Renal cortex interstitium (tissue), 11 donors: ENCODE data around the gene NSUN6. TPM values are rescaled to one million over a fixed set of nuclear protein-coding genes. Genes with fewer than 3 reads are reported as not detected.
"Not testable (repeated sequence)": the region's sequence is repeated elsewhere in the genome, so short reads cannot be mapped to it uniquely, and the experiment has no call there.

Source experiments
- DNase-seq, 11 donors: peaks; one replicate each; pipeline ENCODE4 v3.0.0-alpha.2; 2013; ENCODE audit warnings: low read depth in 9 of 11, low spot score in 4 of 11; ENCODE audit errors: extremely low read depth in 1 of 11
- polyA plus RNA-seq, 3 donors: library from polyadenylated mRNA; unstranded; fragments of 120-200 nt; gene quantifications; one replicate each; pipeline ENCODE4 v1.2.1, GENCODE V29; 2013; ENCODE audit not compliant: insufficient read length in 3 of 3

Gene NSUN6
- polyA plus RNA-seq, 3 donors = 21.5 to 41.0 (median 27.4) TPM

DNA sequence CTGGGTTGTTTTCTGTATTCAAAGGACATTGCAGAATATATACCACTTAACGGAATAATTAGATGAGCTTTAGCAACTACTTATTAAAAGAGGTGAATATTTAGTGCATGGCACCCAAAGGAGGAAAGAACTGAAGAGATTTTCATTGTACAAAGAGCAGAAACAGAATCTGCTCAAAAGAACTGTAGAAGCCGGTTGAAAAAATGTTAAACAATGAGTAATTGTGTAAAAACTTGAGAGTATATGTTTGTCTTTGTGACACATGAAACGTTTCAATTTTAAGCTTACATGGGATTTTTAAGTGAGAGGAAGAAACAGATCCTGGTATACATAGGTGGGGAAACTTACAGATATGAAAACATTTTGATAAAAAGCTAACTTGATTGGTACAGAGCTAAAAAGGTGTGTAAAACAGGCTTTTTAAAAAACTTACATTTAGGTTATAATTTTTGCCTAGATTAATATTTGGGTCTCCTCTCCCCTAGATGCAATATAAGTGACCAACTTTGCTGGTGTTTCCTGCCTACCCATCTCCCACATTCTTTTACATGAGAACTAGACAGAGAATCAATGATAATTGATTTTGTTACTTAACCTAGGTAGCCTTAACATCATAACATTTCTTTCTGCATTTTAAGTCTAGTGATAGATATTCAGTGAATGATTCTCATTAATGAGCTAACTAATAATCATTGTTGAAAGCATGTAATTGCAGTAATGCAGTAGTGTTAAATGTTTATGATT is 14.6 kb upstream of the NSUN6 start:
- no peak for DNase-seq

DNA sequence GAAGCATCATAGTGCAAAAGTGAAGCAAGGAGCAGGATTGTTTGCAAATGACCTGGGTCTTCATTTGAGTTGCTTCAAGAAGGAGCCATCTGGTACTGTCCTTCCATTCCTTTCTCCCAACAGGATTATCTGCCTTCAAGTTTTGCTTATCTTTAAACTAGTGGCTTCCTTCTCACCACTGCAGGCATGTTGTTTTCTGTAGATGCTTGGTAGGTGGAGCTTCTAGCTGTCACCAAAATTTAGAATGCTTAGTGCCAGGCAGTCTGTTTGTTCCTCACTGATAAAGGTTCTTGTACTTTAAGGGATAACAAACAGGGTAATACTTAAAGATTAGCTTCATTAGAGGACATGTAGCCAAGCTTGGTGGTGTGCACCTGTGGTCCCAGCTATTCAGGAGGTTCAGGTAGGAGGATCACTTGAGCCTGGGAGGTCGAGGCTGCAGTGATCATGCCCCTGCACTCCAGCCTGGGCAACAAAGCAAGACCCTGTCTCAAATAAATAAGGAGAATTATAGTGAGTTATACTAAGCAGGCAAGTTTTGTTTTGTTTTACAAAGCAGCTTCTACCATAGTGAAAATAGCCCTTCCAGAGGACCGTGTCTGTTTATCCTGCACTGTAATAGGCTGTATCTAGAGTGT is 13.6 kb upstream of the NSUN6 start:
- no peak for DNase-seq

DNA sequence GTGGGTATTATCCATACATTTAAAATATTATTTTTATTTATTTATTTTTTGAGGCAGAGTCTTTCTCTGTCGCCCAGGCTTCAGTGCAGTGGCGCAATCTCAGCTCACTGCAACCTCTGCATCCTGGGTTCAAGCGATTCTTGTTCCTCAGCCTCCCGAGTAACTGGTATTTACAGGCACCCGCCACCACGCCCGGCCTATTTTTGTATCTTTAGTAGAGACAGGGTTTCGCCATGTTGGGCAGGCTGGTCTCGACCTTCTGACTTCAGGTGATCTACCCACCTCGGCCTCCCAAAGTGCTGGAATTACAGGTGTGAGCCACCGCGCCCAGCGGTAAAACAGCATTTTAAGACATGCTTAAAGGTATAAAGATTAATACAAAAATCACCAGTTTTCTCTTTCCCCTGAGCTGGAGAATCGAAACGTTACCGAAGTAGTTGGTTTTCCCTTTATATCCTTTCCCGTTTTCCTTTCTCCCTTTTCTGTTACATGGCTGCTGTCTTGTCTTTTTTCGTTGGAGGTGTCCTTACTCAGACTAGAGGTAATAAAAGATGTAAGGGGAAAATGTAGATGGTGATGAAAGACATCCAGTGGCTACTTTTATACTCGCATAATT is 9.5 kb upstream of the NSUN6 start:
- no peak for DNase-seq

DNA sequence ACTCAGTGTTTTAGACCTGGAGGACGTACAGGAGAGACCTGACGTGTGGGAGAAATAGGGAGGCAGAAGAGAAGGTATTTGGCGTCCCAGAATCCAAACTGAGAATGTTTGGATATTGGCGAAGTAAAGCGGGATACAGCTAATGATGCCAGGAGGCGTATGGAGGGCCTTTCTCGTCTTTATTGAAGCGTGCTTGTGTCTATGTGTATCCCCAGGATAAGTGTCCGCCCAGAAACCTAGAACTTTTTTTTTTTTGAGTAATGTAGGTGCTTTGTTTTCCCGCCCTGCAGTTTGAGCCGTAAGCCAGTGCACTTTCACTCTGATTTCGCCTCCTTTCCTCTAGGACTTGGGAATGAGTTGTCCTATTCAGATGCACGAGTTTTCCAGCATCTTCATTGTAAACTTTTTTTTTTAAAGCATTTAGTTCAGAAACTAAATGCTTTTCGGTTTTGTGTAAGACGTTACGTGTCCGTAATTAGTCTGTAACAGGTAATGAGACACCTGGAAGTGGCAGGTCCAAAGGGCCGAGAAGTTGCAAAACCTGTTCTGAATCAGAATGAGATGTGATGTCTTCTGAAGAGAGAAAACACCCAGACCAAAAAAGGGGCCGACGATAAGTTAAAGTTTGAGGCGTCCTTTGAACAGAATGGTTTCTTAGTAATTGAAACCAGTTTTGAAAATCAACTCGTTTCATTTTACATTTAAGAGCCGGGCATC is 8.6 kb upstream of the NSUN6 start:
- peak in 4 of 11 donors; percentile 31 to 41 (median 39) for DNase-seq

DNA sequence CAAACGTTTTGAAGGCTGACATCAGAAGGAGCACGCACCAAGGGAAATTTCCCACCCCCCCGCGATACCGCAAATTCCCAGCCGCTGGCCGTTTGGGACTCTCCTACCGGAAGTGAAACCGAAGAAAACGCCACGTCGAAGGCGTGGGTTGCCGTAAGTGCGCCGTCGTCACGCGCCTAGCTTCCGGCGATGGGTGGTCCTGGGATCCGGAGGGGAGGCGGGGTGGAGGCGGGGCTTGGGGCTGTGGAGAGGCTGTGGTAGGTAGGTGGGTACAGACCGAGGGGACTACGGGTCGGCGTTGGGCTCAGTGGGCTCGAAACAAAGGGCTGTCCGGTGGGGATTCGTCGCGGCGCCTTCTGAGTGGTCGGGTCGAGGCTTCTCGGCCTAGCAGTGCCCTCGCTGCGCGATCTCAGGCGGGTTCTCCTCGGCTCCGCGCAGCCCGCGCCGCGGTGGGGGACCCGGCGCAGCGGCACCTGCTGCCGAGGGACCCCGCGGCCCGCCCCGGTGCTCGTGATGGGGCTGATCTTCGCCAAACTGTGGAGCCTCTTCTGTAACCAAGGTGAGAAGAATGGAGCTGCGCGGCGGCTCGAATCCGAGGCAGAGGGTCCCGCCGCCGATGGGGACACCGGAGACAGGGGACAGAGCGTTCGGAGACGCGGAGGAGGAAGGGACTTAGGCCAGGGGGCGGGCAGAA is 7.9 kb upstream of the NSUN6 start, which contains the start of gene ARL5B:
Gene ARL5B (plus strand): TSS at position 307 of the 694 bp plus-strand sequence. CDS start 207 bp downstream, at position 514.
- DNase-seq = peak; percentile 93 to 97 (median 96)

DNA sequence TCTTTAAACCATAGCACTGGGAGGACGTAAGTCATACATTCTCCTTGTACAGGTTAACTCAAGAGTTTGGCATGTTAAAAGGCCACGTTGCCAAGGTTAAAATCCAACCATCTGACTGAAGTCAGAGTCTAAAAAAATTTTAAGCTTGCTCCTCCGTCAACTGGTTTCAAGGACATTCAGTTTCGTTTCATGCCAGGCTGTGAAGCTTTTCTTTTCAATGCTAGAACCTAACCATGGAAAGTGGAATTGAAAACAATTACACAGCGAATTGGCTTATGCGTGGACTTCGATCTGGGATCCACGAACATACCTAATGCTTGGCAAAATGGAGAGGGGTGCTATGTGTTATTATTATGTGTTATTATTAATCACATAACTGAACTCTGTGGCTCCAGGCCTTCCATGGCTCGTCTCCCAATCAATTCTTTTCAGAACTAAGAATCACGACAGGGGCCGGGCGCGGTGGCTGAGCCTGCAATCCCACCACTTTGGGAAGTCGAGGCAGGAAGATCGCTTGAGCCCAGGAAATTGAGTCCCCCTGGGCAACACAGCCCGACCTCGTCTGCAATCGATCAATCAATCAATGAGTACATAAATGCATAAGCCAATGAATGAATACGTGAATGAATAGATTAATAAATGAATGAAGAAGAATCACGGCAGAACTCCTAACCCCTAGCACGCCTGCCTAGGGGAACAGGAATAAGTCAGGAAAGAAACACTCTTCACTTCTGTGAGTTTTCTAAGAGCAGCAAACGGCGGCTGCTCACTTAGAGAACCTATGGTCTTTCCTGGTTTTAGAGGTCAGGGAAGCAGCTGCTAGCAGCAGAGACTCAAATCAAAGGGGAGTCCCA is 7.1 kb upstream of the NSUN6 start:
- peak in 2 of 11 donors; percentile 16 to 22 for DNase-seq

DNA sequence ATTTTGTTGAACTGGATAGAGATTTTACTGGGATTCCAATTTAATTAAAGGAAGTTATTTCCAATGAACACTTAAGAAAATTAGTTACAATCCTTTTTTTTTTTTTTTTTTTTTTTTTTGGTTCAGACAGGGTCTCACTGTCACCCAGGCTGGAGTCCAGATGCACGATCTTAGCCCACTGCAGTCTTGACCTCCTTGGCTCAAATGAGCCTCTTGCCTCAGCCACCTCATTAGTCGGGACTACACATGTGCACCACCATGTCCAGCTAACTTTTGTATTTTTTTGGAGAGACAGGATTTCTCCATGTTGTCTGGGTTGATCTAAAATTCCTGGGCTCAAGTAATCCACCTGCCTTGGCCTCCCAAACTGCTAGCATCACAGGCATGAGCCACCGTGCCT is 5.3 kb upstream of the NSUN6 start:
- DNase-seq = no peak

DNA sequence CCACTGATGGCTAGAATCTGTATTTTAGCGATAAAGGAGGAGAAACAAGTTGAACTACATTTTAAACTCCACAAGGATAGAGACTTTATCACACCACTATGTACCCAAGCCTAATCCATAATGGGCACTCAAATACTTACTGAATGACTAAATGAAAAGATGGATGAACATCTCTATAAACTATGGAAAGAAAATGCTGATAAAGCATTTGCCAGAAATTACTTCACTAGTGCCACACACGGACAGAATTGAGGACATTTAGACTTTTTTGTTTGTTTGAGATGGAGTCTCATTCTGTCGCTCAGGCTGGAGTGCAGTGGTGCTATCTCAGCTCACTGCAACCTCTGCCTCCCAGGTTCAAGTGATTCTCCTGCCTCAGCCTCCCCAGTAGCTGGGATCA is 1.7 kb upstream of the NSUN6 start:
- DNase-seq = no peak

DNA sequence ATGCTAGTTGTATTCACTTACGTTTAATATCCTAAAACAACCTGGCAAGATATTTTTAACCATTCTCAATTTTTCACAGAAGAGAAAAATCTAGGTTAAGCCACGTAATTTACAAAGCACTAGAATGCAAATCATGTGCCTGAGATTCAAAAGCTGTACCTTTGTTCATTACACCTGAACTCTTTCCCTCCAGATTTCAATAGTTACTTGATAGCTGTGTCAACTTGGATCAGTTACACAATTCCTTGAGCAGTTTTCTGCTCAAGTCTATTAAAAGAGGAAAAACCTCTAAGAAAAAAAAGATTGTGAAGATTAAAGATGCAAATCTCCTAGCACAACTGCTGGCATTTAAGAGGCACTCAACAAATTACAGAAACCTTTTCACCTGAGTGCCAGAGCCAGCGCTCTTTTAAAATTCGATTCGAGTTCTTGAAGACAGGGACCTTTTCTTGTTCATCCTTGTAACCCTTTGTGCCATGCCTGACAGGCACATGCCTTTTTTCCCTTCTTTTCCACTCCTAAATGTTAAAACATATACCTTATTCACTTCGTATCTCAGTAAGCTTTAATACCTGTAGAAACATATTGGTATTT is 886 bp downstream of the NSUN6 start:
- DNase-seq = no peak

DNA sequence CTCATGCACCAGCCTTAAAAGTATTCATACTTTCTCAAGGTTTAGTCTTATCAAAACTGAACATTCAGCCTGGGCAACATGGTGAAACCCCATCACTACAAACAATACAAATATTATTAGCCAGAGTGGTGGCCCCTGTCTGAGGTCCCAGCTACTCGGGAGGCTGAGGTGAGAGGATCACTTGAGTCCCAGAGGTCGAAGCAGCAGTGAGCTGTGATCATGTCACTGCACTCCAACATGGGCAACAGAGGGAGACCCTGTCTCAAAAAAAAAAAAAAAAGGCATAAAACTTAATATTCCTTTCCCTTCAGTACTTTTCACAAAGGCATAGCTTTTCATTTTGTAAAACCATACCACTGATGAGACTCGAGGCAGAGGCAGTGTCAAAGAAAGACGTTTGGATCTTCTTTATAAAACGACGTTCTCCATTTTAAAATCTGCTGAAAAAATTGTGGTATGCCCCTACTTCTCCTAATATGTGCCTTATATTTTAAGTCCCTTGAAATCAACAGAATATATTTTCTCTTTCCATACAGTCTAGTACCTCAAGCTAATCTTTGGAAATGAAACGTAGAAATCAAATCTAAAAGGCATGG is 1.9 kb downstream of the NSUN6 start:
- DNase-seq = no peak

DNA sequence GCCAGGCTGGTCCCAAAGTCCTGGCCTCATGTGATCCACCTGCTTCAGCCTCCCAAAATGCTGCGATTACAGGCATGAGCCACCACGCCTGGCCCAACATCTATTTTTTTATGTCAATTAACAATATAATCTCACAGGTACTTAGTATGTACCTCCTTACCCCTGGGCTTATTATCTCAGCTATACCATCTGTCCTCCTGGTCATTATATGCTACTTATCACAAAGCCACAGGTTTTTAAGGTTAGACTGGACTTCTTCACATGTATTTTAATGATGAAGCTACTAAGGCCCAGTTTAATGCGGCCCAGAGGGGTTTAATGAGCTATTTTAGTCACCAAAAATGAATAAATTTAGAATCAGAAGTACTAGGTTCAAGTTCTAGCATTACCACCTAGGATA is 3.4 kb downstream of the NSUN6 start:
- DNase-seq = no peak

DNA sequence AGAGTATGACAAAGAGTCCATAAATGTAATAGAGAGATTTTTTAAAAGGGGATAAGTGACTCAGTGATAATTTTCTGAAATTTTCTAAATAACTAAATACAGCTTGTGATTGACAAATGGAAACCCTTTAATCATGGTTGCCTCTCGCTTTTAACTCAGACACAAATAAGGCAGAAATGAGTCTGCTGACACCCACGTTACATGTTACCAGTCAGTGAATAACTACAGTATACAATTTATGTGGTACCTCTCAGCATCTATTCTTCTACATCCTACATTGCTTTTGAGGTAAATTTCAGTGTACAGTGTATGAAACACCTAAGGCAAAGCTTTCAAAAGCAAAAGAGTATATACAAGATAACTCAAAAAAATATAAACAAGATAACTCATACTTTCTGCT is 4.2 kb downstream of the NSUN6 start:
- no peak for DNase-seq

DNA sequence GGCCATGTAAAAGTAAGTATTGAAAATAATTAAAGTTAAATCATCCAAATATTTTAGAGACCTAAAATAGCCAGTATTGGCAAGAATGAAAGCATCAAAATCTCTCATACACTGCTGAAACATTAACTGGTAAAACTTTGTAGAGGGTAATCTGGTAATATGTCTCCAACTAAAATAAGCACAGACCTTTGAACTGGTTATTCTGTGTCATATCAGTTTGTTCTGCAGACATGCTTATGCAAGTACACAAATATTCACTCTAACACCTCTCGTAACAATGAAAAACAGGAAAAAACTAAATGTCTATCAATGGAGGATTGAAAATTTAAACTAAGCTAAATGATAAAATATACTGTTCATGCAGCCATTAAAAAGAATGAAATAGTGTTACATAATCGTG is 11.7 kb downstream of the NSUN6 start:
- not testable (repeated sequence) for DNase-seq

DNA sequence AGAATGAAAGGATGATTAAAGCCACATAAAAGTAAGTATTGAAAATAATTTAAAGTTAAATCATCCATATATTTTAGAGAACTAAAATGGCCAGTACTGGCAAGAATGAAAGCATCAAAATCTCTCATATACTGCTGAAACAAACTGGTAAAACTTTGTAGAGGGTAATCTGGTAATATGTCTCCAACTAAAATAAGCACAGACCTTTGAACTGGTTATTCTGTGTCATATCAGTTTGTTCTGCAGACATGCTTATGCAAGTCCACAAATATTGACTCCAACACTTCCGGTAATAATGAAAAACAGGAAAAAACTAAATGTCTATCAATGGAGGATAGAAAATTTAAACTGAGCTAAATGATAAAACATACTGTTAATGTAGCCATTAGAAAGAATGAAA is 14.0 kb downstream of the NSUN6 start:
- not testable (repeated sequence) for DNase-seq

DNA sequence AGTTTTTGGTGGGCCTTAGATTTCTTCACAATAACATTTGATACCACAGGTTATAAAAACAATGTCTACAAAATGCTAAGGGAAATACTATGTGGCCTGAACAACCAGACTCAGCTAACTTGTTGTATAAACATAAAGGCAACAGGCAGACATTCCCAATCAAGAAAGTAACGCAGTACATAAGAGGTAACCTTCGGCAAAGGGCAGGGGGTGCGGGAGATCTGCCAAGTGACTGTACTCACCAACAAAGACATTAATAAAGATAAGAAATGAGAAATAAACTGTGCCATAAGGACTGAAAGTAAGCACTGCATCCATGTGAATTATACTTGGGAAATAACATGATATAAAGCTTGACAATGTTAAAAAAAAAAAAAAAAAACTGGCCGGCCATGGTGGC is 15.4 kb downstream of the NSUN6 start:
- DNase-seq = no peak

DNA sequence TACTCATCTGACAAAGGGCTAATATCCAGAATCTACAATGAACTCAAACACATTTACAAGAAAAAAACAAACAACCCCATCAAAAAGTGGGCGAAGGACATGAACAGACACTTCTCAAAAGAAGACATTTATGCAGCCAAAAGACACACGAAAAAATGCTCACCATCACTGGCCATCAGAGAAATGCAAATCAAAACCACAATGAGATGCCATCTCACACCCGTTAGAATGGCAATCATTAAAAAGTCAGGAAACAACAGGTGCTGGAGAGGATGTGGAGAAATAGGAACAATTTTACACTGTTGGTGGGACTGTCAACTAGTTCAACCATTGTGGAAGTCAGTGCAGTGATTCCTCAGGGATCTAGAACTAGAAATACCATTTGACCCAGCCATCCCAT is 18.9 kb downstream of the NSUN6 start:
- not testable (repeated sequence) for DNase-seq

DNA sequence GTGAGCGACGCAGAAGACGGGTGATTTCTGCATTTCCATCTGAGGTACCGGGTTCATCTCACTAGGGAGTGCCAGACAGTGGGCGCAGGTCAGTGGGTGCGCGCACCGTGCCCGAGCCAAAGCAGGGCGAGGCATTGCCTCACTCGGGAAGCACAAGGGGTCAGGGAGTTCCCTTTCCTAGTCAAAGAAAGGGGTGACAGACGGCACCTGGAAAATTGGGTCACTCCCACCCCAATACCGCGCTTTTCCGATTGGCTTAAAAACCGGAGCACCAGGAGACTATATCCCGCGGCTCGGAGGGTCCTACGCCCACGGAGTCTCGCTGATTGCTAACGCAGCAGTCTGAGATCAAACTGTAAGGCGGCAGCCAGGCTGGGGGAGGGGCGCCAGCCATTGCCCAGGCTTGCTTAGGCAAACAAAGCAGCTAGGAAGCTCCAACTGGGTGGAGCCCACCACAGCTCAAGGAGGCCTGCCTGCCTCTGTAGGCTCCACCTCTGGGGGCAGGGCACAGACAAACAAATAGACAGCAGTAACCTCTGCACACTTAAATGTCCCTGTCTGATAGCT is 23.9 kb downstream of the NSUN6 start:
- peak in 8 of 11 donors; percentile 14 to 34 (median 26) for DNase-seq
